NCI-H128 (cell line): Measurements from ENCODE around the gene MYO16.
"Not testable (repeated sequence)": the region's sequence is repeated elsewhere in the genome, so short reads cannot be mapped to it uniquely, and the experiment has no call there.

Source experiments
- DNase-seq: peaks from one replicate; lab custom pipeline; 2025; ENCODE audit not compliant: unreplicated experiment; lab: John Stamatoyannopoulos, UW

Gene MYO16

DNA sequence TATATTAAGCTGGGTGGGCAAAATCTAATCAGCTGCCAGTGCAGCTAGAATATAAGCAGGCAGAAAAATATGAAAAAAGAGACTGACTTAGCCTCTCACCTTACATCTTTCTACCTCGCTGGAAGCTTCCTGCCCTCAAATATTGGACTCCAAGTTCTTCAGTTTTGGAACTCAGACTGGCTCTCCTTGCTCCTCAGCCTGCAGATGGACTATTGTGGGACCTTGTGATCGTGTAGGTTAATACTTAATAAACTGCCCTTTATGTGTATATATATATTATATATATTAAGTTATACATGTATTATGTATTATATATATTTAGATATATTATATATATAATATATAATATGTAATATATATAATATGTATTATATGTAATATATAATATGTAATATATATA lies 588.1 kb downstream of the MYO16 start:
- DNase-seq = not testable (repeated sequence)

DNA sequence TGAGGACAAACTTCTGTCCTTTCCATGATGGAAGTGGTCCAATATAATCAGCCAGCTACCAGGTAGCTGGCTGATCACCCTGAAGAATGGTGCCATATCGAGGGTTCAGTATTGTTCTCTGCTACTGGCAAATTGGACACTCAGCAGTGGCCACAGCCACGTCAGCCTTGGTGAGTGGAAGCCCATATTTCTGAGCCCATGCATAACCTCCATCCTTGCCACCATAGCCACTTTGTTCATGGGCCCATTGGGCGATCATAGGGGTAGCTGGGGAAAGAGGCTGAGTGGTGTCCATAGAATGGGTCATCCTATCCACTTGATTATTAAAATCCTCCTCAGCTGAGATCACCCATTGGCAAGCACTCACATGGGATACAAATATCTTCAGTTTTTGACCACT lies 591.2 kb downstream of the MYO16 start:
- no peak for DNase-seq

DNA sequence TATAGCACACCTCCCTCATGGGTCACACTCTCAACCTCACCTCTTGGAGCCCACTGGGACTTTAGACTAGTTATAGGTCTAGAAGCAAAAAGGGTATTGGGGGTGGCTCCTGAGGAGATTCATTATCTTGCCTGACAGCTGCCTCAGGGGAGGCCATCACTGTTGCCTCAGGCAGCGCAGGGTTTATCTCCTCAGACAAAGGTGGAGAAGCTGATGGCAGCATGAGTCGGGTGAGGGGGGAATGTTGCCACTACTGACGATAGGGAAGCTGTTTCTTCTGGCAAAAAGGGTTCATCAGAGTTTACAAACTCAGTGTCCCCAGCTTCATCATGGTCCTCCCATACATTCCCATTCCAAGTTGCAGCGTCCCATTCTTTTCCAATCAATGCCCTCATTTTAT lies 594.6 kb downstream of the MYO16 start:
- no peak for DNase-seq

DNA sequence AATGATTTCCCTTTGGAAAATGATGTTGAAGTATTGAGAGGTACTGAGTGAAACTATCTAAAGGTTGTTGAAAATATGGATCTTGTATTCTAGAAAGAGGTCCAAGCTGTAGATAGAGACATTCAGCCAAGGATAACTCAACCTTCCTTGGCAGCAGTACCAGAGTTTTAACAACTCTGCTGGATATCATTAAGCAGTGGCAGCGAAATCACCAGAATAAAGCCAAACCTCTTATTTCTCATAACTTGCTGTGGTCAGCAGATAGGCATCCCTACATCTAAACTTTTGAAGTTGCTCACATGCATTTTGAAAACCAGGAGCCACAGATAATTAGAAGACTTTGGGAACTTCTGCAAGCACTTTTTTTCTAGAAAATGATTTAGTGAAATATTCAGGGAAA lies 597.2 kb downstream of the MYO16 start:
- DNase-seq = no peak

DNA sequence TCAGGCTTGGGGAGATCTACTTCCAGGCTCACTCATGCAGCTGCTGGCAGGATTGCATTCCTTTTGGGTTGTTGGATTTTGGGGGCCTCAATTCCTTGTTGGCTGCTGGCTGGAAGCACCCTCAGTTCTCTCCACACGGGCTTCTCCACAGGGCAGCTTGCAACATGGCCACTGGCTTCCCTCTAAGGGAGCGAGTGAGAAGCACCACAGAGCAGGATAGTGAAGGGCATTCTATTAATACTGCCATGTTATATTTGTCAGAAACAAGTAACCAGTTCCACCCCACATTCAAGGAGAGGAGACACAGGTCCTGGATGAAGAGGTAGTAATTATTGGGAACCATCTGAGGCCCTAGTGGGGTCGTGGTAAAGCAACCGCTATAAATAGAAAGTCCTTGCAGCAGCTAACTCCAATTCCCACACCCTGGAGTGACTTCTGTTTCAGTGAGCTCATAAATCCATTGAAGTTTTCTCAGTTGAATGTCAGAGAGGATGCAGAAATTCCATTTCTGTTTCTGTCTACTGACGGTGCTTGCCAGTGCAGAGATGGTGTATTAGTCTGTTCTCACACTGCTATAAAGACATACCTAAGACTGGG lies 598.0 kb downstream of the MYO16 start:
- no peak for DNase-seq

DNA sequence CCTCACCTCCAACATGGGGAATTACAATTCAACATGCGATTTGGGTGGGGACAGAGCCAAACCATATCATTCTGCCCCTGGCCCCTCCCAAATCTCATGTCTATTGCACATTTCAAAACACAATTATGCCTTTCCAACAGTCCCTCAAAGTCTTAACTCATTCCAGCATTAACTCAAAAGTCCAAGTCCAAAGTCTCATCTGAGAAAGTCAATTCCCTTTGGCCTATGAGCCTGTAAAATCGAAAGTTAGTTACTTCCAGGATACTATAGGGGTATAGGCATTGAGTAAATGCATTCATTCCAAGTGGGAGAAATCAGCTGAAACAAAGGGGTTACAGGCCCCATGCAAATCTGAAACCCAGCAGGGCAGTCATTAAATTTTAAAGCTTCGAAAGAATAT lies 598.8 kb downstream of the MYO16 start:
- no peak for DNase-seq

DNA sequence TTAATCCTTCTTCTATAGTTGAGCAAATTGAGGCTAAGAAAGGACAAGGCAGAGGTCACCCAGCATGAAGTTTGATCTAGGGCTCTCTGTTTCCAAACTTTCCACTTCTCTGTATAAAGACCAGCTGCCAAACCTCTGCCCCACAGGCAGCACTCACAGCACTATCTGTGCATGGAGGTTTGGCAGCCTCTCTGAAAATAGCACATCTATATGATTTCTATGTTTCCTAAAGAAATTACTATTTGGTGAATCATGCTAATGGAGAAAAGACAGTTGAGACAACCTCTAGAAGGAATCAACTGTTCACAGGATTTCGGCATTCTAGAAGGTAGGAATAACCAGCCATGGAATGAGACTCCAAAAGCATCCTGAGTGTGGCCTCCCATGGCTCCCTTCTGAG lies 602.5 kb downstream of the MYO16 start:
- DNase-seq = no peak

DNA sequence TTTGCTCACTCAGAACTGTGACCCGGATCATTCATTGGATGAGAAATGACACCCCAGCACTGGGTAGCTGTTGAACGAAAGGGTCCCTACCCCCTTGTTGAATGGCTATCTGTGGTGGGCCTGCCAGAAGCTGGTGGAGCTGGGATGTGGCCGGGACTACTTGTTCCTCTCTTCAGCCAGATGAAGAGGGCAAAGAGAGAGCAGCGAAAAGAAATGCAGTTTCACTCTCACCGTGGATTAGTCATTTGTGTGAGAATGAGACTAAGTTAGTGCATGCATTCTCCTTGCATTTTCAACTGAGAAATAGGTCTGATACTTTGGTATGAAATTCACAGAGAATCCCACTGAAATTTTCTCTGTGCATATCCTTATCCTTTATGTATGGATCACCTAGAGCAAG lies 603.9 kb downstream of the MYO16 start:
- DNase-seq = no peak

DNA sequence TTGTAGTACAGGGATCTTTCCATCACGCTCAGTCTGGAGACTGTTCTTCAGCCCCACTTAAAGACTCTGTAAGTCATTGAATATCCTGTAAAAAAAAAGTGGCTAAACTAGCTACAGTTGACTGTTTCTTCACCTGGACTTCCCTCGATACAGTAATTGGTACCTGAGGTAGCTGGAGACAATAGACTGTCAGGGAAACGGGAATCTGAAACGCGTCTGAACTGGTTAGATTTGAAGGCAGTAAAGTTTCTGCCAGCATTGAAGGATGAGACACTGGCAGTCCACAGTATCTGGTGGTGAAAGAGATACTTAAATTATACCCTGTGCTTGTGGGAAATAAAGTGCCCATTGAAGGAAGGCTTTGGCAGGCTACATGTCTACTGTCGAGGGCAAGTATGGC lies 606.5 kb downstream of the MYO16 start:
- no peak for DNase-seq

DNA sequence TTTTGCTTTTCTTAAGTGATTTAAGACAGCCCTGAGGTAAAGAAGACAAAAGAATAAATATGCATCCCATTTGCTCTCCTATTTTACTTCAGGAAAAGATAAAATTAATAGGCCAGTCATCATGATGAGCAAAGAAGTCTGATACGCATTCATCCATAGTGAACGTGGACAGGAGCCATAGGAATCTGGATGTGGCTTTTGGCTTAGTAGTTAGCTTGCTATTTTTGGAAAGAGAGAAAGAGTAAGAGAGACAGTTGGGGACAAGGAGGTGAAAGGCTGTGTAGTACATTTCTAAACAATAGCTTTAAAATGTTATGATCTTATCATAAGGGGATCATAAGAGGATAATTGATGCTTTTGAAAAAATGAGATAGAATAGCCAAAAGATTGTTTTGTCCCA lies 611.7 kb downstream of the MYO16 start:
- DNase-seq = no peak

DNA sequence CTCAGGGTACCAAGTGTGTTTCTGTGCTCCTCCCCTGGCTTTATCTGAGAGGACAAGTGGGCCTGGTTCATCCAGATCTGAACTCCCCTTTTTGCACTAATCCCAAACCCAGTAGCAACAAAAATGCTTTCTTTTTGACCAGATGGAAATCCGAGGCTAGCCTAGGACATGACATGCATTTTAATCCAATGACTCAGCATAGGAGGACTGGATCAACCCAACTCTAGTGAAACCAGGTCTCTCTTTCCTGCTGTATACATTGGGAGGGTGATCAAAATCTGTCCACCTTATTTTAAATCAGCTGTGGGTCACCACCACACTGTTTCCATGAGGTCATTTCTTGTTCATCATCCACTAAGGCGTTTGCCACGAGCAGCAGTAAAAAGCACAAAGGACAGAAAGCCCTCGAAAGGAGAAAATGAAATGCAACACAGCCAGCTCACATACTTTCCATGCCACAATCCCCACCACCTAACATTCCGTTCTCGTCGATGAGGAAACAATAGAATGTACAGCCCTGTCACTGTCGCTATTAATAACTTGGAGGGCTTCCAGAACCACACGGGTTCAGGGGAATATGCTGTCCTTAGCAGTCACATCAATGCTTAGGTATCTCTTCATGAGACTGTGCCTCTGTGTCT lies 614.0 kb downstream of the MYO16 start:
- no peak for DNase-seq

DNA sequence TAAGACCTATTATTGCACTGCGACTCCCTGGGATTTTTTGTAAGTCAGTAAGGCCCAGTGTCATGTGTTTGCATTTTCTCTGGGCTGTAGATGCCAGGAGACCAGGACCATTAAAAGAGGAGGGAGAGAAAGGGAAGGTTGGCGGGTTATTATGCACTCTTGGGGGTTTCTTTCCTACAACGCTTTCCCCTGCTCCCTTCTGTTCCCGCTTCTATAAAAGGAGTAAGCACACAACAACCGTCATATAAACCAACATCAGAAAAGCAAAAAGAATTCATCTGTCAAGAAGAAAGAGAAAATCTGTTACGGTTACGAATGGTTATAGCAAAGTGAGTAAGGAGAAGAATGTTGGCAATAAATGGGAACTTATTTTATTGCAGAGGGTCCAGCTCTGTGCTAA lies 615.2 kb downstream of the MYO16 start:
- no peak for DNase-seq

DNA sequence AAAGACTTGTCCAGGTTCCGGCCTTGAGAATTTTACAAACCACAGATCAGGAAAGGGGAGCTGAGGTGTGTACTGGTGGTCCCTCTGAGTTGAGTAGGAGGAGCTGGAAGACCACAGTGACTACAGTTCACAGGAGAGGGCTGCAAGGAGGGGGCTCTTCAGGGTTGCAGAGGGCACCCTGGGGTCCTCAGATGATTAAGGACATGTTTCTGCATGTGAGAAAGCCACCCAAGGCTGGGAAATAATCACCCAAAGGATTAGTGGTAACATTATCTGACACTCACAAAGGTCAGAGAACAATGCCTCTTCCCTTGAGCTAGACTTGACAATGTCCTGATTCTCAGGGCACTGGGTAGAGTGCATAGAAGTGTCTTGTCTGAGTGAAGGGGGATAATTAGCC lies 616.6 kb downstream of the MYO16 start:
- DNase-seq = no peak

DNA sequence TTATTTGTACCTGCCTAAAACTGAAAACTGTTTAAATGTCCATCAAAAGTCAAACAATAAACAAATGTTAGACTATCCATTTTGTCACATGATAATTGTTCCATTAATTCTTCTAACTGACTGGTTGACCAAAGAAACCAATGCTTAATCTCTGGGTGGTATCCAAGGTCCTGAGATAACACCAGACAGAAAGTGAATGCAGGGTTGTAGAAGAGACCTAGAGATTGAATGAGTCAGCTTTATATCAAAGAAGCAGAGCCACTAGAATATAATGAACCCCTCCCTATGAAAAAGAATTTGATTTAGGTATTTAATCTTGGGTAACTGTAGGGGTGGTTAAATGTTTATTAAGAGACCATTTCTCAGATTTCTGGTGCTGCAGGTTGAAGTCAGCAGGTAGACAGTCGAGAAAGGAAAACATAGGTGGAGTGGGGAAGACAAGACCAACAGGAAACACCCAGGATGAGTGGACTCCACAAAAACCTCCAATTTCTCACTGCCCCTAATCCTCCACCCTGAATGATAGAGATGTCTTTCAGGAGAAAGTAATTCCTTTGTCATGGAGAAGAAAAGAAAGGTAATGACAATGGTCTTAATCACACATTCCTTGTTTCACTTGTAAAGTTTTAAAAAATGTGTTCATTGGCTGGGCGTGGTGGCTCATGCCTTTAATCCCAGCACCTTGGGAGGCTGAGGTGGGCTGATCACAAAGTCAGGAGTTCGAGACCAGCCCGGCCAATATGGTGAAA lies 620.5 kb downstream of the MYO16 start:
- no peak for DNase-seq

DNA sequence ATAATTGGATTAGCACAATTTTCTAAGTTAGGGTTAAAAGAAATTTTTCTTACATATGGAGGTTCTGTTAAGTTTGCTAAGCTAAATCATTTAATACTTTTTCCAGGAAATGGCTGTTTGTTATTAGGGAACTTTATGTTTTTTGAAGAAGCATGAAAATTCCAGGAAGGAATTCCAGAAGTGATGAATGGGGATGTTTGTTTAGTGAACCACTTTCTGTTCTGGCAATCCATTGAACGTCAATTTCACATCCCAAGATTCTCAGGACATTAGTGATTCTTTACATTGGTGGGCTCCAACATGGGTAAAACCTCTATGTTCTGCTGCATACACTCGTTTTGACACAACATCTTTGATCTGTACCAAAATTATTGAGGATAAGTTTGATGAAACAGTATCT lies 622.5 kb downstream of the MYO16 start:
- no peak for DNase-seq

DNA sequence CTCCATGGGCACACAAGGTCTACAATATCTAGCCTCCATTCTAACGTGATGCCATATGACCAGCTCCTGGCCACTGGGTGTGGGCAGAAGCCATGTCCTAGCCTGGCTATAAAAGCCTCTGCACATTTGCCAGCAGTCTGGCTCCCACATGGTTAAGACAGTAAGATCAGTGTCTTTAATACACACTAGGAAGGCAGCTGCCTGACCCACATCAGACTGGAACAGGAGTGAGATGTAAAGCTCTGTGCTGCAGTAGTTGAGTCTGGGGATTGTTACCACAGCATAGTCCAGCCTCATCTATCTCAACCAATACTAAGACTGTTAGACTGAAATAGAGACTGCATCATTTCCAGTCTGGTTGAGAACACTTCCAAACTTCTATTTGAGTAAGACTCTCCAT lies 623.9 kb downstream of the MYO16 start:
- no peak for DNase-seq

DNA sequence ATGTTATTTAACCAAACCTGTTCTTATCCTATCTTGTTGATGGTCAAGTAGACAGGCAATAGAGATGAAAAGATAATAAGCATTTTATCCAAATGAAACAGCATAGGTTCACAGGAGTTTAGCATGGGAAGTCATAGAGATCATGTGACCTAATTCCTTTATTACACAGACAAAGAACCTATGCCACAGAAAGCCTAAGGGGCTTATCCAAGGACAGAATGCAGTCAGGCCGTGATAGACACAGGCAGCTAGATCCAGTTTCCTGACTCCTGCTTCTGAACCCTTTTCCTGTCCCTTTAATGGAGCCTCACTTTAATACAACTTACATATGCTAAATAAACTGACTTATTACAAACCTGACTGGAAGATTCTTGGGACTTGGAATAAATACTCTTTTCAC lies 624.9 kb downstream of the MYO16 start:
- no peak for DNase-seq

DNA sequence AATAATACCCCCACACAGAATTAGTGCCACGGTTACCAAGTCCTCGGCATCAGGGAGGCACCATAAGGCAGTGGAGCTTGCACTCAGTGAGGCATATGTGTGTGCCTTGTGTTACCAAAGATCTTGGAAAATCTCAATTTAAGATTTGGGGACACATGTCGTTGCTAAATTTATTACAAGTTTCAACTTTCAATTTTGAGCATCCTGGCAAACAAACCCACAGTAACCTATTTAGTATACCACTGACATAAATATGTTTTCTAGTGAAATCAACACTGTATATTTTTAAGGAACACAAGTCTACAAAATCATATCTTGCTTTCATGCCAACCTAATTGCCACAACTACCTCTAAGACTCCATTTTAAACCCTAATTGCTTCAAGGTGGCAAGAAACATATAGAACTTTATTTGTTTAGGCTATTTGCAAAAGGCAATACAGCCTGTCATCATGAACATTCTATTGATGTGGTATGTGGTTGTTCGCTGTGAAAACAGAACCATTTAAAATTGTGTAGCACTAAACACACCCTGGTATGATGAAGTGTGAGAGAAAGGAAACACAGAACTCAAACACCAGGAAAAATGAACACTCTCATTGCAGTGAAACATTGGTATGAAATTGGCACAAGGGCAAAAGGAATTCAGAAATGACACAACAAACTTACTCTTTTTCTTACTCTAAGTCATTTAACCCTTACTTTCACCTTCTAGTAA lies 625.9 kb downstream of the MYO16 start:
- no peak for DNase-seq

DNA sequence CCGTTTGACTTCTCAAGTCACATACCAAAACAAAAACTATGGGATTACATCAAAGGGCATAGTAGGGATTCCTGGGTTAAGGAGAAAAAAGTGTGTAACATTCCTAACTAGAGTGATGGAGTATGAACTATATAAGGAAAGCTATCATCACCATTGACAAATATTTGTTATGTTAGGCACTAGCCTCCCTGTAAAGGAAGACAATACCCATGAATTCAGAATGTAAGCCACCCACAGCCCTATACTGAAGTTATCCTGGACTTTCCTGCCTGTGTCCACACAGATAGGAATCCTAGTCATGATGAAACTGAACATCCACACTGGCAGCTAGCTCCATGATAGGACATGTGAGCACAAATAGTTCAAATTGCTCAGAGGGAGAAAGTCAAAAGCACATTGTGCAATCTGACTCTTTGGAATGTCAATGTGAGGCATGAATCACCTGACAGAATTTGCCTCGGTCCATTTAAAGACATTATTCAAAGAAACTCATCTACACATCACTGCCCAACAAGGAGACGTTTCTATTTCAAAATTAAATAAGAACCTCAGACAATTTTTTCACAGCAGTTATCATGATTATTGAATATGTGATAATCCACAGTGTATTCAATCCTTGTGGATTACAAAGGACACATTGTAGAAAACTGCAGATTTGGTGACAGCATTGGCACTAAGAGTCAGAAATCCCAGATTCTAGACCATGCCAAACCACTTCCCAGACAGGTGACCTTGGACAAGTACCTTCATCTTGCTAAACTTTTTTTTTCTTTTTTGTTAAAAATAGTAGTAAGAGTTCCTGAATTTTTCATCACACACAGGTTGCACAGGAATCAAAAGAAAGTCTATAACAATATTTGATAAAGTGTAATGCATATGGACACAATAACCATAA lies 627.7 kb downstream of the MYO16 start:
- no peak for DNase-seq
